Stimulated activated naive B cell treated with anti-CD40 and anti-IgM and Interleukin-4, amounts not matched to agents 10 μg/mL and 1 μg/mL and 100 μg/mL, for 72 hours (primary cell): ENCODE measurements around the gene HMX1.

ENCODE experiments used
- ATAC-seq, 2 donors: fragments of 150-1000 bp; cut with Tn5 transposase; replicated peaks; 2 replicates each; pipeline ENCODE4 v1.10.0; 2021; ENCODE audit warnings: moderate library complexity in 1 of 2
- DNase-seq: peaks from one replicate; pipeline ENCODE4 v3.0.0; 2021
- H3K27ac Mint-ChIP-seq: one replicate; pipeline ENCODE4 v1.8.0; 2022; ENCODE audit warnings: mild to moderate bottlenecking, mixed read lengths
- H3K27me3 Mint-ChIP-seq, 2 donors: one replicate each; pipeline ENCODE4 v1.8.0; 2022; ENCODE audit warnings: mixed read lengths in 2 of 2
- H3K36me3 Mint-ChIP-seq, 2 donors: one replicate each; pipeline ENCODE4 v1.8.0; 2022; ENCODE audit warnings: mixed read lengths in 2 of 2, mild to moderate bottlenecking in 1 of 2
- H3K4me1 Mint-ChIP-seq, 2 donors: one replicate each; pipeline ENCODE4 v1.8.0; 2022; ENCODE audit warnings: mixed read lengths in 2 of 2, mild to moderate bottlenecking in 1 of 2
- H3K4me3 Mint-ChIP-seq, 2 donors: one replicate each; pipeline ENCODE4 v1.8.0; 2022; ENCODE audit warnings: mild to moderate bottlenecking in 2 of 2, mixed read lengths in 2 of 2, moderate library complexity in 1 of 2
- H3K9me3 Mint-ChIP-seq, 2 donors: one replicate each; pipeline ENCODE4 v1.8.0; 2022; ENCODE audit warnings: mixed read lengths in 2 of 2, mild to moderate bottlenecking in 1 of 2

HMX1 gene

DNA sequence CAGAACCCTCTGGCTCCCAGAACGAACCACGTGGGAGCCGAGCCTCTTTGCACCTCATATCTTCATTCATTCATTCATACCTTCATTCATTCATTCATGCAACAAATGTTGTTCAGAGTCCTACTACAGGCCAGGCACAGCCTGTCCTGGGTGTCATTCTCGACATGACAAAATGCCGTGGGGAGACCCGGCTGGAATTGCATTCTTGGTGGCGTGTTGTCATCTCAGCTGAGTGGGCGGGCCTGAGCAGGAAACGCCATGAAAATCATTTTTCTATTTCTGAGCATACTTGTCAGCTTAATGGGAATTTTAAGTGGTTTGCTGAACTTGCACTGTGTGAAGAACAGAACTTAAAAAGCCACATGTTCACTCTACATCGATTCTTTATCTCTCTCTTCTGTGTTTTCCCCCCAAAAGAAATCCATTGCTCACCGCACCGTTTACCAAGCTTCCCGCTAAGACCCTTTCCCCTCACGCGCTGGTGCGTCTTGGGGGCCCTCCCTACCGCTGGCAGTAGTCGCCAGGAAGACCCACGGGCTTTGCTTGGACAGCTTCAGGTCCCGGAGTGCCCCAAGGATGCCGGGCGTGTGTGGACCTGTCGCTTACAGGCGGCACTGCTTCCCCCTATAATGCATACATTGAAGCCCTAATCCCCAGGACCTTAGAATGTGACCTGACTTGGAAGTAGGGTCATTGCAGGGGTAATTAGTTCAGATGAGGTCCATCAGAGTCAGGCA, 41.6 kb upstream of the HMX1 start:
- peaks cover 0 to 1% of the 10 kb centered on the region in 2 donors for H3K36me3 Mint-ChIP-seq
- no peak overlapping the region for H3K4me3 Mint-ChIP-seq
- DNase-seq (no peak), ATAC-seq (no peak)
- peaks cover 0 to 4% of the 10 kb centered on the region in 2 donors for H3K4me1 Mint-ChIP-seq
- no peak overlapping the region for H3K27ac Mint-ChIP-seq
- H3K27me3 Mint-ChIP-seq, result peaks cover 0 to 8% of the 10 kb centered on the region in 2 donors
- peaks cover 1 to 3% of the 10 kb centered on the region in 2 donors for H3K9me3 Mint-ChIP-seq

DNA sequence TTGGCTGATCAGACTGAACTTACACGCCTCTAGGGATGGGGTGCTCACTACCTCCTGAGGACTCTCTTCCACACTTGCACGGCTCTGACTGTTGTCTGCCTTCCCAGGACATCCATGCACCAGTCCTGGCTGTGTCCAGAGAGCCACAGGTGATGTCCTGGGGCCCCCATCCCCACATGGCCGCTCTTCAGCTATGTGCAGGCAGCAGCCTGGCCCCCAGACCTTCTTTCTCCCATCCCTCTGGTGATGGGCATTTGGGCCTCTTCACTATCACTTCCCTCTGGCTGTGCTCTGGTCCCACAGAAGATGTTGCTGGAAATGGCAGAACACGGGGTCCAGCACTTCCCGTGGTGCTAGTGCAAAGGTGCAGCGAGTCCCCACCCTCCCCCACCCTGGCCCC, 40.9 kb upstream of the HMX1 start:
- H3K27me3 Mint-ChIP-seq, result peaks cover 0 to 3% of the 10 kb centered on the region in 2 donors
- peaks cover 1 to 3% of the 10 kb centered on the region in 2 donors for H3K9me3 Mint-ChIP-seq
- no peak for DNase-seq

DNA sequence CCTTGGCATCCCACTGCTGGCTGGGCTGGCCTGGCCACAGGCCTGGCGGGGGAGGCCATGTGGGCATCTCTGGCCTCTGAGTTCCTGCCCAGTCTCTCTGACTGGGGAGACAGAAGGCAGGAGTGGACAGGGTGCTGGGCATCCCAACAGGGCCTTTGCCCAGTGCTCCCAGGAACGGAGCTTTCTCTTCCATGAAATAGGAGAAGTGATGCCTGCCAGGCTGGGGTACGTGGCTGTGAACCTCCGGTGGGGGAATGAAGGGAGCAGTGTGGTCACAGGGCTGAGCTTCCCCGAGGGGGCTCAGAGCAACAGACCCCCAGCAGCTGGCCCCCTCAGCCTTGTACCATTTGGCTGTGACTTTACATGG, 40.4 kb upstream of the HMX1 start:
- no peak overlapping the region for H3K4me3 Mint-ChIP-seq
- H3K27me3 Mint-ChIP-seq, result no peaks in the 10 kb centered on the region
- H3K4me1 Mint-ChIP-seq, result no peaks in the 10 kb centered on the region
- peaks cover 0 to 1% of the 10 kb centered on the region in 2 donors for H3K36me3 Mint-ChIP-seq
- peaks cover 1 to 3% of the 10 kb centered on the region in 2 donors for H3K9me3 Mint-ChIP-seq
- DNase-seq (no peak), ATAC-seq (no peak)
- no peak overlapping the region for H3K27ac Mint-ChIP-seq

More for the DNA sequence above, 40.9 kb upstream of the HMX1 start:
- Mint-ChIP-seq H3K27ac (no peak overlapping the region), H3K4me3 (no peak overlapping the region), H3K36me3 (peaks cover 0 to 1% of the 10 kb centered on the region in 2 donors), H3K4me1 (peaks cover 0 to 2% of the 10 kb centered on the region in 2 donors)
- no peak for ATAC-seq

DNA sequence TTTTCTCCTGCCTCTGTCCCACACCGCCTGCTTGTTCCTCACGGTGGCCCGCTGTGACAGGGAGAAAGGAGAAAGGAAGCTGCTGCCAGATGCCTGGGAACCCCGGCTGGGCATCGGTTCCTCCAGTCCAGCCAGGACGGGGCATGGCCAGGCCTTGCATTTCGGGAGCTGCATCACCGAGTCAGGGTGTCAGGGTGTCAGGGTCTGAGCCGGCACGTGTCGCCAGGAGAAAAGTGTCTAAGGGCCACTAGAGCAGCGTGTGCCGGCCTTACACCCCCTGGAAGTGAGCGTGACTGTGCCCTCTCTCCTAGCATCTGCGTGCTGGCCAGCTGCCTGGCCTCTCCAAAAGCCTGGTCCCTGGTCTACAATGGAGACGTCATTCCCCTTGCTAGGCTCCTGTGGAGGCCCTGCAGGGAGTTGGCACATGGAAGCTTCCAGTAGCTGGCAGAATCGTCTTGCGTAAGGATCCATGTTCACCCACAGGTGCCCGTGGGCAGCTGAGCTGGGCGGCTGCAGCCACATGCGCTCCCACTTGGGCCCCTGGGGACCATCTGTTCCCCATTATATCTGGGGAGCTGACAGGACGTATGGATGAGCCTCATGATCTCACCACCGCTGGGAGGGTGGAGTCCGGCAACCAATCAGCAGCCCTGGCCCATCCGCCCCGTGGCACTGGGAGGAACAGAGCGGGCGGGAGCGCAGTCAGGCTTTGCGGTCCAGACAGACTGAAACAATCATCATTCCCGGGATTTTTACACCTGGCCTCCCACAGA, 39.9 kb upstream of the HMX1 start:
- Mint-ChIP-seq H3K27me3 (no peaks in the 10 kb centered on the region), H3K4me3 (no peak overlapping the region), H3K36me3 (peaks cover 0 to 1% of the 10 kb centered on the region in 2 donors), H3K4me1 (no peaks in the 10 kb centered on the region), H3K9me3 (peaks cover 1 to 3% of the 10 kb centered on the region in 2 donors), H3K27ac (no peak overlapping the region)
- ATAC-seq (no peak), DNase-seq (no peak)

DNA sequence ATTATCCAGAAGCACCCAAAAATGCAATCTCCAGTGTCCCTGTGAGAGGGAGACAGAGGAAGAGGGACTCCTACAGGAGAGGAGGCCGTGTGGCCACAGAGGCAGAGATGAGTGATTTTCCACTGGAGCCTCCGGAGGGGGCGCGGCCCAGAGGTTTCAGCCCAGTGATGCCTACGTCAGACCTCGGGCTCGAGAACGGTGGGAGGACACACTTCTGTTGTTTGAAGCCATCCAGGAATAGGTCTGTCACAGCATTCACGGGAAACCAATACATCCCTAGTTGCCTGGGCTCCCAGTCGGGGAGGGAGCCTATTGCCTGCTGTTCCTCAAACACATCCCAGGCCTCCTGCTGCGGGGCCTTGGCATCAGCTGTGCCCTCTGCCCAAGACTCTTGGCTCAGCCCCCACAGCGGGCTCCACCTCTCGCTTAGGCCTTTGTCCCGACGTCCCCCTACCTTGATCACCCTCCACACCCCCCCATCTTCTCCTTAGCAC, 39.2 kb upstream of the HMX1 start:
- DNase-seq (no peak), ATAC-seq (no peak)
- Mint-ChIP-seq H3K27me3 (no peaks in the 10 kb centered on the region), H3K9me3 (peaks cover 1 to 3% of the 10 kb centered on the region in 2 donors), H3K4me1 (no peaks in the 10 kb centered on the region), H3K36me3 (peaks cover 0 to 1% of the 10 kb centered on the region in 2 donors), H3K4me3 (no peak overlapping the region), H3K27ac (no peak overlapping the region)

DNA sequence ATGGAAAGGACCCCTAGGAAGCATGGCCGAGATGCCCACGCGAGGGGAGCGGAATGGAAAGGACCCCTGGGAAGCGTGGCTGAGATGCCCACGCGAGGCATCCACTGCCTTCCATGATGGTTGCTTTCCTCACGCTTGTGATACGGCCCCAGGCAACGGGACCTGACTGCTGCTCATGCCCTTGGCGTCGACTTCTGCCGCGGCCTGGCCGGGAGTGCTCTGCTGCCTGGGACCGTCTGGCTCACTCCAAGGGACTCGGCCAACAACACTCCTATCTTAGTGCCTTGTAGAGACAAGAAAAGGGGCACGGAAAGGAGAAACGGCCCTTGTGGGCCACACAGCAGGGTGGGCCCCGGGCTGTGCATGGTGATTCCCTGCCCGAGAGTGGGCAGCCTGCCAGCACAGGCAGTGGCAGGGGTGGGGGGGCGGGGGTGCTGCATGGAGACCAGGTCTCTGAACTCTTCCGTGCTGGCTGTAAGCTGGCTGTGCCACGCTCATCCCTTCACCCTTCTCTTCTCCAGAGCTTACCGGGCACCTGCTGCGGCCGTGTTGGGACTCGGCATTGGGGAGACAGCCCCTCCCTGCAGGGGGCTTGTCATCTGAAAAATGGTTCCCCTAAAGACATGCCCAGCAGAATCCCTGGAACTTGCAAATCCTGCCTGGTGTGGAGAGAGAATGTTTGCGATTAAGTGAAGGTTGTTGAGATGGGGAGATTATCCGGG, 38.6 kb upstream of the HMX1 start:
- H3K27ac Mint-ChIP-seq, result no peak overlapping the region
- H3K36me3 Mint-ChIP-seq, result peaks cover 0 to 1% of the 10 kb centered on the region in 2 donors
- no peaks in the 10 kb centered on the region for H3K27me3 Mint-ChIP-seq
- H3K4me3 Mint-ChIP-seq, result no peak overlapping the region
- H3K4me1 Mint-ChIP-seq, result no peaks in the 10 kb centered on the region
- ATAC-seq (no peak), DNase-seq (no peak)
- peaks cover 1 to 3% of the 10 kb centered on the region in 2 donors for H3K9me3 Mint-ChIP-seq

DNA sequence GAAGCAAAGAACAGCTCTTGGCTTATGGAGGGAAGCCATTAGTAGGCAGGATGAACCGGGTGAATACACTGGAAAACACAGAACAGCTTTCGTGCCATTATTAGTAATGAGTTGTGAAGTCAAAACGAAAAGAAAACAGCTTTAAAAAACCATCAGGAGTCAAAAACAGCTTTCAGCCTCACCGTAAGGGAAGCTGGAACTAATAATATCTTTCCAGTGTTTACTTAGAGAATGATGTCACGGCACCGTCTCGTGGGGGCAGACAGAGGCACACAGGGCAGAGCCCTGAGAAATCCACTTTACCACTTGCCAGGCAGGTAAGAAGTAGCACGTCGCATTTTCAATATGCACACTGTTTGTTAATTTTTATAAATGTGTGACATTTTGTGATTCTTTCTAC, 37.9 kb upstream of the HMX1 start:
- H3K4me1 Mint-ChIP-seq, result no peaks in the 10 kb centered on the region
- H3K9me3 Mint-ChIP-seq, result peaks cover 1 to 3% of the 10 kb centered on the region in 2 donors
- ATAC-seq, result no peak
- H3K27ac Mint-ChIP-seq, result no peak overlapping the region
- no peaks in the 10 kb centered on the region for H3K27me3 Mint-ChIP-seq
- H3K4me3 Mint-ChIP-seq, result no peak overlapping the region
- H3K36me3 Mint-ChIP-seq, result peaks cover 0 to 1% of the 10 kb centered on the region in 2 donors
- DNase-seq, result no peak

DNA sequence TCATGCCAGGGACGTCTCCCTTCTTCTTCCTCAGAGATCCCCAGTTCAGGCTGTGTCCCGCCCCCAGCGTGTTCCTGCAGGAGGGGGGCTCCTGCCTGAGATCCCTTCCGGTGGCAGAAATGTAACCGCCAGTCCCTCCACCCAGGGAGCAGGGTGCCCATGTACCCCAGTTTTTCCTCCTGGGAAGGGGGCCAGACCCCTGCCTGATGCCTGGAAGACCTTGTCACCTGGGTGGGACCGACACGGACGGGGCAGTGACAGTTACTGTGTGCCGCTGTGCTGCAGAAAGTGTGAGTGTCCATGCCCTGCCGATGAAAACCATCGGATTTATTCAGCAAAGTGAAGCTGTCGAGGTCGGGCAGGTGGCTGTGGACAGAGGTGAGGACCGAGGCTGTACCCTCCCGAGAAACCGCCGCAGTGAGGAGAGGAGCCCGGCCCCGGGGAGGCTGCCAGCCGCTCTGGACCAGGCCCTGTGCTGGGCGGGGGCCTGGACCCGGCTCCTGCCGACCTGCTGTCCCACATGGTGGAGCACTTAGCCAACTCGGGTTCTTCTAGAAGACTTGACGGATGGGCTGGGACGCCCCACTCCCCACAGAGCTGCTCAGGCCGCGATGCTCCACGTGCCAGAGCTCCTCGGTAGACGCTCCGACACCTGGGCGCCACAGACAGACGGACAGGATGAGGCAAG, 36.7 kb upstream of the HMX1 start:
- Mint-ChIP-seq H3K27ac (no peak overlapping the region), H3K4me3 (no peak overlapping the region), H3K36me3 (peaks cover 0 to 1% of the 10 kb centered on the region in 2 donors), H3K4me1 (no peaks in the 10 kb centered on the region), H3K27me3 (no peaks in the 10 kb centered on the region), H3K9me3 (peaks cover under 1 to 1% of the 10 kb centered on the region in 2 donors)
- DNase-seq, result no peak
- no peak for ATAC-seq

- Mint-ChIP-seq H3K27me3 (no peaks in the 10 kb centered on the region), H3K4me1 (no peaks in the 10 kb centered on the region), H3K4me3 (no peak overlapping the region), H3K36me3 (no peaks in the 10 kb centered on the region), H3K27ac (no peak overlapping the region), H3K9me3 (peaks cover 0 to 2% of the 10 kb centered on the region in 2 donors)
- ATAC-seq (no peak), DNase-seq (no peak)
Measured at GRCh38 chr4:8907596-8908205, 36.1 kb upstream of the HMX1 start.

GRCh38 chr4:8906991-8907595, 35.5 kb upstream of the HMX1 start:
- no peaks in the 10 kb centered on the region for H3K36me3 Mint-ChIP-seq
- no peak overlapping the region for H3K4me3 Mint-ChIP-seq
- no peak for ATAC-seq

DNA sequence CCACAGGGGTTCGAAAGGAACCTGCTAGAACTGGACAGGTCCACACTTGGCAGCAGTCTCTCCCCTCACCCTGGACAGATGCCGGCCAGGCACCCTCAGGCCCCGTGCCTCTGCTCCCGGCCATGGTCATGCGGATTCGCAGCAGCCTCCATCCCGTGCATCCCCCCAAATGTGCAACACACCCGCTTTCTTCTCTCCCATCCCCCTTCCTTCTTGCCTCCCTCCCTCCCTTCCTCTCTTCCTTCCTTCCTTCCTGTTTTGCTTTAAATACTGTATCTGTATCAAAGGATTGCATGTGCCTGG, 35.0 kb upstream of the HMX1 start:
- no peaks in the 10 kb centered on the region for H3K27me3 Mint-ChIP-seq
- no peak for DNase-seq
- no peaks in the 10 kb centered on the region for H3K4me1 Mint-ChIP-seq
- ATAC-seq, result no peak
- no peak overlapping the region for H3K27ac Mint-ChIP-seq
- no peak overlapping the region for H3K4me3 Mint-ChIP-seq
- H3K36me3 Mint-ChIP-seq, result no peaks in the 10 kb centered on the region
- H3K9me3 Mint-ChIP-seq, result peaks cover 6% of the 10 kb centered on the region in 2 donors

More at GRCh38 chr4:8906991-8907595, 35.5 kb upstream of the HMX1 start:
- Mint-ChIP-seq H3K27ac (no peak overlapping the region), H3K27me3 (no peaks in the 10 kb centered on the region), H3K4me1 (no peaks in the 10 kb centered on the region), H3K9me3 (peaks cover 2 to 4% of the 10 kb centered on the region in 2 donors)
- no peak for DNase-seq

- Mint-ChIP-seq H3K4me3 (no peak overlapping the region), H3K4me1 (no peaks in the 10 kb centered on the region), H3K9me3 (peaks cover 10 to 12% of the 10 kb centered on the region in 2 donors), H3K36me3 (no peaks in the 10 kb centered on the region), H3K27me3 (no peaks in the 10 kb centered on the region), H3K27ac (no peak overlapping the region)
- ATAC-seq (no peak), DNase-seq (no peak)
Measured at GRCh38 chr4:8905773-8906667, 34.4 kb upstream of the HMX1 start.
